Activated effector memory CD4-positive, alpha-beta T cell treated with anti-CD3 and anti-CD28 coated beads, Interleukin-2, amount 50 U/mL, for 16 hours (primary cell): ENCODE results near the gene CD38.
A peak's percentile ranks its signal among the peaks of the same experiment; 100 is the strongest.

Experiments used
- DNase-seq: peaks from one replicate; pipeline ENCODE4 v3.0.0-alpha.2; 2020

The CD38 gene

GRCh38 chr4:15765391-15765790, 12.7 kb upstream of the CD38 start:
- DNase-seq: no peak

- DNase-seq: peak; percentile 70
Observed at GRCh38 chr4:15765910-15766697, 12.0 kb upstream of the CD38 start.

GRCh38 chr4:15766821-15767220, 11.3 kb upstream of the CD38 start:
- DNase-seq: no peak

GRCh38 chr4:15769202-15769601, 8.9 kb upstream of the CD38 start:
- DNase-seq: no peak

GRCh38 chr4:15771216-15772058, 6.7 kb upstream of the CD38 start:
- DNase-seq: no peak

GRCh38 chr4:15774020-15774420, 4.1 kb upstream of the CD38 start:
- DNase-seq: no peak

- DNase-seq: no peak
Observed at GRCh38 chr4:15776871-15777648, 1.1 kb upstream of the CD38 start.

- DNase-seq: peak; percentile 72
Observed at GRCh38 chr4:15777697-15778288, 335 bp upstream of the CD38 start.

- no peak for DNase-seq
Observed at GRCh38 chr4:15779306-15779705, 1.2 kb downstream of the CD38 start.

- DNase-seq: no peak
Observed at GRCh38 chr4:15779809-15780208, 1.7 kb downstream of the CD38 start.

- DNase-seq: no peak
Observed at GRCh38 chr4:15781427-15782095, 3.4 kb downstream of the CD38 start.

- no peak for DNase-seq
Observed at GRCh38 chr4:15783676-15784075, 5.5 kb downstream of the CD38 start.

GRCh38 chr4:15784959-15785634, 7.0 kb downstream of the CD38 start:
- DNase-seq: no peak

GRCh38 chr4:15786743-15787142, 8.6 kb downstream of the CD38 start:
- no peak for DNase-seq

- DNase-seq: no peak
Observed at GRCh38 chr4:15792974-15793373, 14.8 kb downstream of the CD38 start.

GRCh38 chr4:15793506-15794363, 15.6 kb downstream of the CD38 start:
- DNase-seq: no peak

- no peak for DNase-seq
Observed at GRCh38 chr4:15794426-15794825, 16.3 kb downstream of the CD38 start.

GRCh38 chr4:15794905-15795304, 16.8 kb downstream of the CD38 start:
- DNase-seq: no peak

GRCh38 chr4:15797320-15797719, 19.2 kb downstream of the CD38 start:
- no peak for DNase-seq

GRCh38 chr4:15799141-15799540, 21.0 kb downstream of the CD38 start:
- DNase-seq: no peak

- DNase-seq: no peak
Observed at GRCh38 chr4:15799701-15800100, 21.6 kb downstream of the CD38 start.
